Natural killer cell (primary cell): ENCODE data around the gene RAD51B. TPM values are rescaled to one million over a fixed set of nuclear protein-coding genes. Genes with fewer than 3 reads are reported as not detected.
A peak's percentile ranks its signal among the peaks of the same experiment; 100 is the strongest.

ENCODE experiments used
- ATAC-seq, 3 donors: fragments of 150-1000 bp in 2 of 3; fragments of 200-7000 bp in 1 of 3; cut with Tn5 transposase; 1 replicate in 1 of 3; 2 replicates in 2 of 3; pipeline ENCODE4 v1.10.0; 2021; ENCODE audit warnings: mild to moderate bottlenecking in 2 of 3, moderate library complexity in 2 of 3
- DNase-seq, 2 donors: peaks; one replicate each; pipeline versions ENCODE4 v3.0.0 to v3.0.0-alpha.2; 2013 to 2021; ENCODE audit warnings: mixed read lengths in 1 of 2
- H3K27ac ChIP-seq: one replicate; pipeline ENCODE4 v1.5.1; 2013; ENCODE audit warnings: mild to moderate bottlenecking, low read length
- H3K27me3 ChIP-seq: one replicate; pipeline ENCODE4 v1.6.1; 2013; ENCODE audit warnings: low read length; ENCODE audit not compliant: control insufficient read depth, insufficient read depth
- H3K36me3 ChIP-seq: one replicate; pipeline ENCODE4 v1.6.1; 2013; ENCODE audit warnings: low read length; ENCODE audit not compliant: control insufficient read depth, insufficient read depth
- H3K4me1 ChIP-seq: one replicate; pipeline ENCODE4 v1.6.1; 2013; ENCODE audit warnings: low read length; ENCODE audit not compliant: control insufficient read depth, insufficient read depth
- H3K4me3 ChIP-seq: one replicate; pipeline ENCODE4 v1.5.1; 2013; ENCODE audit warnings: low read length
- H3K9me3 ChIP-seq: one replicate; pipeline ENCODE4 v1.6.1; 2013; ENCODE audit warnings: low read length; ENCODE audit not compliant: control insufficient read depth, insufficient read depth
- H3K27ac Mint-ChIP-seq, 2 donors: one replicate each; pipeline ENCODE4 v1.8.0; 2022; ENCODE audit warnings: mild to moderate bottlenecking in 2 of 2, mixed read lengths in 2 of 2, moderate library complexity in 1 of 2
- H3K27me3 Mint-ChIP-seq, 2 donors: one replicate each; pipeline ENCODE4 v1.8.0; 2022; ENCODE audit warnings: low read depth in 2 of 2, mixed read lengths in 2 of 2
- H3K36me3 Mint-ChIP-seq: one replicate; pipeline ENCODE4 v1.8.0; 2022; ENCODE audit warnings: mixed read lengths
- H3K4me1 Mint-ChIP-seq, 2 donors: one replicate each; pipeline ENCODE4 v1.8.0; 2022; ENCODE audit warnings: mixed read lengths in 2 of 2
- H3K4me3 Mint-ChIP-seq: one replicate; pipeline ENCODE4 v1.8.0; 2022; ENCODE audit warnings: mild to moderate bottlenecking, moderate library complexity, mixed read lengths
- H3K9me3 Mint-ChIP-seq, 2 donors: one replicate each; pipeline ENCODE4 v1.8.0; 2022; ENCODE audit warnings: mixed read lengths in 2 of 2
- WGBS: methylation state at CpG from one replicate; pipeline ENCODE4 v1.1.7; 2013; ENCODE audit warnings: missing lambda C conversion rate; ENCODE audit not compliant: insufficient coverage; 5-methylcytosine and 5-hydroxymethylcytosine counted together
- intact Hi-C: fragments of 100-400 bp; cut with micrococcal nuclease; formaldehyde crosslinking; loops from one replicate; pipeline ENCODE4 v1.14.2; 2022
- total RNA-seq, 4 donors: library from RNA; stranded (reverse); fragments of 120-200 nt in 1 of 4; gene quantifications; one replicate each; pipeline versions ENCODE4 v1.2.3 to v1.2.4, GENCODE V29; 2013 to 2022
- TF ChIP-seq, protein P1 (sequence below): fragments of 200-600 bp; IDR thresholded peaks from one replicate; pipeline ENCODE4 v1.8.0; 2022; ENCODE audit warnings: antibody characterized with exemption

The RAD51B gene
- total RNA-seq, 3 donors from 2014 or later (not counting 1 experiment from before 2014, with no cell fraction given): 28.1 to 37.6 (median 28.6) TPM

DNA sequence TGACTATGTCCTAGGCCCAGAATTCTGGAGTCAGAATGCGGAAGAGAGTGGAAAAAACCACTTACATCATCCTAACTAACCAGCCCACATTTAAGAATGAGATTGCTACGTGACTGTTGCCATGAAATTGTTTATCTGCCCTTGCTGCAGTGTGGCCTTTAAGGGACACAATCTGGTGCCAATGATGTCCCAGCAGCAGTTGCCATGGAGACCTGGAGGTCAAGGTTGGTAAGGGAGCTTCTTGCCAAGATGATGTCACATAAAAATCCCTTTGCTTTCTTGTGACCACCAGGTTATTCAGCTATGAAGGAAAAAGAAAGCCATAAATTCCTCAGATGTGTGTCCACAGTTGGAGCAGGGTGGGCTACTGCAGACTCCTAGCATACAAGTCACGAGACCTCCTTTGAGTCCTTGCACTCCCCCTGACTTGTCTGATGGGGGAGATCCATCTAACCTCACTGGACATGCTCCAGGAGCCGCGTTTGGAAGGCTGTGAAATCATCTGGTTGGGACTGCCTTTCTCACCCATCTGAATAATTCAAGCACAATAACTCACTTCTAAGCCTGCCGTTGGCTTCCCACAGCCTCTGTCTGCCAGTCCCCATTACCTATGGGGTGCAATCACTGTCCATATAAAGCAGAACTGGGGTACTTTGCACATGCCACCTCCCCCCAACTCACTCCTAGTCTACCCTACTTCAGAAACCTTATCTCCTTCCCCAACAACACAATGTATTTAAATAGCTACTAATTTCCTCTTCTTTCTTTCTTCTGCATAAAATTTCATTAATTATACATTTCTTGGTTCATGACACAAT, 807.7 kb downstream of the RAD51B start:
- H3K36me3 ChIP-seq: no peaks in the 10 kb centered on the region
- Mint-ChIP-seq H3K36me3 (no peaks in the 10 kb centered on the region), H3K9me3 (no peaks in the 10 kb centered on the region), H3K4me3 (peak overlapping the region; percentile 86), H3K27ac (no peak overlapping the region), H3K4me1 (peaks cover 14 to 19% of the 10 kb centered on the region in 2 donors), H3K27me3 (peaks cover 8 to 17% of the 10 kb centered on the region in 2 donors)
- H3K27ac ChIP-seq: no peak overlapping the region
- no peak overlapping the region for H3K4me3 ChIP-seq
- intact Hi-C loops: no loop called here
- DNase-seq (no peak), ATAC-seq (no peak)
- no peaks in the 10 kb centered on the region for H3K9me3 ChIP-seq
- 92% methylated on average over 6 of the region's 6 CpGs for whole genome bisulfite sequencing
- peaks cover 25% of the 10 kb centered on the region for H3K4me1 ChIP-seq
- TF ChIP-seq, protein P1, sequence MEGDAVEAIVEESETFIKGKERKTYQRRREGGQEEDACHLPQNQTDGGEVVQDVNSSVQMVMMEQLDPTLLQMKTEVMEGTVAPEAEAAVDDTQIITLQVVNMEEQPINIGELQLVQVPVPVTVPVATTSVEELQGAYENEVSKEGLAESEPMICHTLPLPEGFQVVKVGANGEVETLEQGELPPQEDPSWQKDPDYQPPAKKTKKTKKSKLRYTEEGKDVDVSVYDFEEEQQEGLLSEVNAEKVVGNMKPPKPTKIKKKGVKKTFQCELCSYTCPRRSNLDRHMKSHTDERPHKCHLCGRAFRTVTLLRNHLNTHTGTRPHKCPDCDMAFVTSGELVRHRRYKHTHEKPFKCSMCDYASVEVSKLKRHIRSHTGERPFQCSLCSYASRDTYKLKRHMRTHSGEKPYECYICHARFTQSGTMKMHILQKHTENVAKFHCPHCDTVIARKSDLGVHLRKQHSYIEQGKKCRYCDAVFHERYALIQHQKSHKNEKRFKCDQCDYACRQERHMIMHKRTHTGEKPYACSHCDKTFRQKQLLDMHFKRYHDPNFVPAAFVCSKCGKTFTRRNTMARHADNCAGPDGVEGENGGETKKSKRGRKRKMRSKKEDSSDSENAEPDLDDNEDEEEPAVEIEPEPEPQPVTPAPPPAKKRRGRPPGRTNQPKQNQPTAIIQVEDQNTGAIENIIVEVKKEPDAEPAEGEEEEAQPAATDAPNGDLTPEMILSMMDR: no peak
- no peaks in the 10 kb centered on the region for H3K27me3 ChIP-seq

DNA sequence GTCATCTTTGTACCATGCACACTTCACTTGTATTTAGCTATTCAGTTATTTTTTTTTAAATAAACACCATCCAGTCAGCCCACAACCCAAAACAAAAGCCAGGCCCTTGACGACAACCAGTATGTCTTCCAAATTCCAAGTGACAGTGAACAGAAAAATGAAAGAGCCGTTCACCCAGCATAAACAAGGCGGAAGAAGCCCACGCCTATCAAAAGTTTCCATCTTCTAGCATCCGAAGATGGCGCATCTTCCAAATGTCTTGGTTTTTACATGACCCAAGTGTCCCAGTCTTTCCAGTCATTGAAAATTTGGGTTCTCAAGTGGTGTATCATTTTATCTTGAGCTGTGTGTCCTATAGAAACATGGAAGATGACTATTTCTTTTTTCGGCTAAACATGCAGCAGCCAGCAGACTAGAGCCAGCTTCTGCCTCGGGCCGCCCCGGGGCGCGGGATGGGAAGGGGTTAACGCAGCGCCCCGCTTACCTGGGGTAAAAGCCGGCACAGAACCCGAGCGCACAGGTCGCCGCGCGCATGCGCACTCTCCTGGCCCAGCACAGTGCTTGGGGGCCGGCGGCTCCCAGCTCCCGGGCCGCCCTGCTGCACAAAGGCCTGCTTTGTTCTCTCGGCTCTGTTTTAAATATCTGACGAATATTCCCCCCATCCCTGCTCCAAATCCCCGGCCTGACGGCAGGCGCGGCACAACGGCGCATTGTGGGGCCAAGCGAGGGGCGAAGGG, 808.5 kb downstream of the RAD51B start:
- Histone ChIP-seq H3K27me3 (no peaks in the 10 kb centered on the region), H3K4me1 (peaks cover 25% of the 10 kb centered on the region), H3K9me3 (no peaks in the 10 kb centered on the region), H3K36me3 (no peaks in the 10 kb centered on the region), H3K27ac (peak overlapping the region; percentile 12), H3K4me3 (peak overlapping the region; percentile 36)
- ATAC-seq (peak; percentile 13 to 68 (median 63)), DNase-seq (peak; percentile 39 to 85)
- peak overlapping the region; percentile 86 for H3K4me3 Mint-ChIP-seq
- 45% methylated on average over 37 of the region's 37 CpGs for WGBS
- no peaks in the 10 kb centered on the region for H3K9me3 Mint-ChIP-seq
- peak overlapping the region in 1 of 2 donors; percentile 86 for H3K27ac Mint-ChIP-seq
- intact Hi-C loops: loop anchor here (1.0 kb wide), 1 partner anchor 21 kb away; no protein-coding TSS in a partner anchor
- H3K4me1 Mint-ChIP-seq: peaks cover 13 to 19% of the 10 kb centered on the region in 2 donors
- H3K36me3 Mint-ChIP-seq: no peaks in the 10 kb centered on the region
- H3K27me3 Mint-ChIP-seq: peaks cover 8 to 13% of the 10 kb centered on the region in 2 donors
- TF ChIP-seq, protein P1: no peak

DNA sequence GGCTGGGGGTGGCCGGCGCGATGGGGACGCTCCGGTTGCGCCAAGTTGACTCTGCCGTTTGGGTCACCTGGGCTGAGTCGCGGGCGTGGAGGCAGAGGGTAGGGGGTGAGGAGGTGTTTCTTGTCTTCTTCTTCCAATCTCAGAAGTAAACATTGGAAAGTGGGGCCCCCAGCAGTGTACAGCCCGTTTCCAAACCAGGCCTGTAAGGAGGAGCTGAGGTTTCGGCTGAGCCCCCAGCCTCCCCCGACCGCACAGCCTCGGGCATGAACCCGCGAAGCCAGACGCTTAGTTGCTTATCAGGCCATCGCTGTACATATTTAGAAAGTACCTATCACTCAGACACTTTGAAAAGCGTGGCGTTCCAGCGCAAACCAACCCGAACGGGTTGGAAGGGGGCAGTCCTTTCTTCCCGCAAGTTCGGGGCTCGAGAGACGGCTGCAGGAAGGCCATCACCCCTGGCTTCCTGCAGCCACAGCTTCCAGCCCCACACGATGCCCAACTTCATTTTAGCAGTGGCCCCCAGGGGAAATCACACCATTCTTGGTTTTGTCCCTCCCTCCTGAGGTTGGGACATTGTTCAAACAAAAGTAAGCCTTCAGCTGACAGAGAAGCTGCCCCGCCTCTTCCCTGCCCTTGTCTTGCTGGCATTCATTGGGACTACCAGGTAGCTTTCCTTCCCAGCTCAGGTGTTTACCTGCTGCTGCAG, 809.2 kb downstream of the RAD51B start:
- WGBS: 45% methylated on average over 30 of the region's 30 CpGs
- DNase-seq: peak; percentile 42 to 77
- peaks cover 25% of the 10 kb centered on the region for H3K4me1 ChIP-seq
- intact Hi-C loops: loop anchor here (1.0 kb wide), 1 partner anchor 21 kb away; no protein-coding TSS in a partner anchor
- no peaks in the 10 kb centered on the region for H3K9me3 ChIP-seq
- H3K36me3 Mint-ChIP-seq: no peaks in the 10 kb centered on the region
- no peaks in the 10 kb centered on the region for H3K36me3 ChIP-seq
- H3K4me3 ChIP-seq: peak overlapping the region; percentile 36
- H3K27ac Mint-ChIP-seq: peak overlapping the region in 1 of 2 donors; percentile 86
- peak overlapping the region; percentile 12 for H3K27ac ChIP-seq
- ATAC-seq: peak; percentile 61 to 86 (median 74)
- peaks cover 7 to 8% of the 10 kb centered on the region in 2 donors for H3K27me3 Mint-ChIP-seq
- H3K9me3 Mint-ChIP-seq: no peaks in the 10 kb centered on the region
- TF ChIP-seq, protein P1: no peak
- peak overlapping the region; percentile 86 for H3K4me3 Mint-ChIP-seq
- H3K4me1 Mint-ChIP-seq: peaks cover 13 to 24% of the 10 kb centered on the region in 2 donors
- no peaks in the 10 kb centered on the region for H3K27me3 ChIP-seq
